HUES48 (cell line): Measurements from ENCODE around the gene TLR10.

ENCODE experiments used
- H3K27ac ChIP-seq: one replicate; pipeline ENCODE4 v1.7.0; 2013; ENCODE audit warnings: low read depth, low read length, inconsistent platforms
- H3K27me3 ChIP-seq: 2 replicates; pipeline ENCODE4 v1.6.1; 2013; ENCODE audit warnings: mild to moderate bottlenecking, low read length; ENCODE audit not compliant: control insufficient read depth, insufficient read depth
- H3K36me3 ChIP-seq: 2 replicates; pipeline ENCODE4 v1.6.1; 2013; ENCODE audit warnings: low read length; ENCODE audit not compliant: control insufficient read depth, insufficient read depth
- H3K4me1 ChIP-seq: 2 replicates; pipeline ENCODE4 v1.6.1; 2013; ENCODE audit warnings: mild to moderate bottlenecking, low read length; ENCODE audit not compliant: control insufficient read depth, insufficient read depth
- H3K4me3 ChIP-seq: 2 replicates; pipeline ENCODE4 v1.5.1; 2013; ENCODE audit warnings: mild to moderate bottlenecking, low read depth, low read length
- H3K9ac ChIP-seq: 2 replicates; pipeline ENCODE4 v1.6.1; 2013; ENCODE audit warnings: mild to moderate bottlenecking, low read depth, low read length, moderate library complexity
- H3K9me3 ChIP-seq: 2 replicates; pipeline ENCODE4 v1.6.1; 2013; ENCODE audit warnings: low read length; ENCODE audit not compliant: control insufficient read depth, insufficient read depth

Gene TLR10

GRCh38 chr4:38728631-38729141 is 54.1 kb downstream of the TLR10 start:
- Histone ChIP-seq H3K9me3 (peaks cover 4% of the 10 kb centered on the region; the same call in 1 of the 2 replicates), H3K4me1 (peaks cover 7% of the 10 kb centered on the region; the same call in 1 of the 2 replicates), H3K27me3 (no peaks in the 10 kb centered on the region), H3K27ac (no peak overlapping the region), H3K9ac (no peak overlapping the region), H3K36me3 (no peaks in the 10 kb centered on the region), H3K4me3 (no peak overlapping the region)

GRCh38 chr4:38724475-38724808 is 58.3 kb downstream of the TLR10 start:
- Histone ChIP-seq H3K4me3 (no peak overlapping the region), H3K4me1 (peaks cover 7% of the 10 kb centered on the region; the same call in 1 of the 2 replicates), H3K36me3 (no peaks in the 10 kb centered on the region), H3K27me3 (no peaks in the 10 kb centered on the region), H3K9ac (no peak overlapping the region), H3K9me3 (no peaks in the 10 kb centered on the region), H3K27ac (no peak overlapping the region)

- no peaks in the 10 kb centered on the region for H3K36me3 ChIP-seq
- H3K27me3 ChIP-seq: no peaks in the 10 kb centered on the region
- H3K4me1 ChIP-seq: peaks cover 4% of the 10 kb centered on the region; the same call in 1 of the 2 replicates
- no peak overlapping the region for H3K4me3 ChIP-seq
- no peak overlapping the region for H3K27ac ChIP-seq
- H3K9me3 ChIP-seq: no peaks in the 10 kb centered on the region
- no peak overlapping the region for H3K9ac ChIP-seq
Measured at GRCh38 chr4:38723726-38724474, 58.9 kb downstream of the TLR10 start.

GRCh38 chr4:38723114-38723513 is 59.7 kb downstream of the TLR10 start:
- Histone ChIP-seq H3K36me3 (no peaks in the 10 kb centered on the region), H3K4me1 (no peaks in the 10 kb centered on the region; the same call in 1 of the 2 replicates), H3K9me3 (no peaks in the 10 kb centered on the region), H3K9ac (no peak overlapping the region), H3K4me3 (no peak overlapping the region), H3K27me3 (no peaks in the 10 kb centered on the region), H3K27ac (no peak overlapping the region)
